Smooth muscle cell (in vitro differentiated cells): ENCODE results near the gene TRIAP1. TPM values are rescaled to one million over a fixed set of nuclear protein-coding genes. Genes with fewer than 3 reads are reported as not detected.
A peak's percentile ranks its signal among the peaks of the same experiment; 100 is the strongest.

Experiments
- DNase-seq: peaks from one replicate; lab custom pipeline; 2025; ENCODE audit not compliant: unreplicated experiment; lab: John Stamatoyannopoulos, UW
- H2AFZ ChIP-seq: fragments of 200-600 bp; sonication (generic); 2 replicates; pipeline ENCODE4 v1.6.0; 2016; ENCODE audit warnings: antibody characterized with exemption, low read depth, mild to moderate bottlenecking
- H3F3A ChIP-seq: fragments of 200-600 bp; sonication (generic); 2 replicates; pipeline ENCODE4 v1.6.0; 2017; ENCODE audit warnings: antibody characterized with exemption, low read depth
- H3K27ac ChIP-seq: fragments of 200-600 bp; sonication (generic); 2 replicates; pipeline ENCODE4 v1.5.1; 2016; ENCODE audit warnings: low read depth, mild to moderate bottlenecking
- H3K27me3 ChIP-seq: fragments of 200-600 bp; sonication (generic); 2 replicates; pipeline ENCODE4 v1.6.1; 2016; ENCODE audit warnings: low read depth, mild to moderate bottlenecking
- H3K36me3 ChIP-seq: fragments of 200-600 bp; sonication (generic); 2 replicates; pipeline ENCODE4 v1.5.1; 2016; ENCODE audit warnings: low read depth
- H3K4me1 ChIP-seq: fragments of 200-600 bp; sonication (generic); 2 replicates; pipeline ENCODE4 v1.5.1; 2016; ENCODE audit warnings: low read depth
- H3K4me2 ChIP-seq: fragments of 200-600 bp; sonication (generic); 2 replicates; pipeline ENCODE4 v1.6.0; 2016; ENCODE audit warnings: mild to moderate bottlenecking
- H3K4me3 ChIP-seq: fragments of 200-600 bp; sonication (generic); 2 replicates; pipeline ENCODE4 v1.5.1; 2016; ENCODE audit warnings: mild to moderate bottlenecking
- H3K79me2 ChIP-seq: fragments of 200-600 bp; sonication (generic); 2 replicates; pipeline ENCODE4 v1.6.0; 2016; ENCODE audit warnings: low read depth, mild to moderate bottlenecking
- H3K9ac ChIP-seq: fragments of 200-600 bp; sonication (generic); 2 replicates; pipeline ENCODE4 v1.6.0; 2016; ENCODE audit warnings: low read depth
- H3K9me3 ChIP-seq: fragments of 200-600 bp; sonication (generic); replicated peaks from 2 replicates; pipeline ENCODE4 v1.5.1; 2016; ENCODE audit warnings: low read depth
- H4K20me1 ChIP-seq: fragments of 200-600 bp; sonication (generic); 2 replicates; pipeline ENCODE4 v1.6.0; 2016; ENCODE audit warnings: low read depth
- CTCF ChIP-seq: fragments of 200-600 bp; sonication (generic); IDR thresholded peaks from 2 replicates; pipeline ENCODE4 v1.5.1; 2017; ENCODE audit warnings: borderline replicate concordance, mild to moderate bottlenecking, antibody characterized with exemption; ENCODE audit not compliant: insufficient read depth, poor library complexity, severe bottlenecking
- WGBS: methylation state at CpG from one replicate; pipeline ENCODE4 v1.1.7; 2016; ENCODE audit warnings: low lambda C conversion rate; 5-methylcytosine and 5-hydroxymethylcytosine counted together
- polyA plus RNA-seq: library from polyadenylated mRNA; unstranded; fragments of >200 nt; fragmentation: Nextera tagmentation; extraction: Ambion mirVana; gene quantifications from 2 replicates; pipeline ENCODE4 v1.2.1, GENCODE V29; 2016
- total RNA-seq: library from RNA; depleted of rRNA; stranded (reverse); fragments of >200 nt; gene quantifications from 2 replicates; pipeline ENCODE4 v1.2.3, GENCODE V29; 2014

TRIAP1 gene
- total and polyA plus RNA-seq, 2 experiments from 2014 or later = 47.1 to 67.0 TPM

GRCh38 chr12:120437735-120438494 lies 8.3 kb downstream of the TRIAP1 start, which contains the start of gene COX6A1:
Gene COX6A1, plus strand, starts transcription at chr12:120438113. Its CDS starts 14 bp downstream, at chr12:120438127.
- Histone ChIP-seq H3K27ac (peak within 1 kb of the TSS; percentile 64), H2AFZ (peak within 1 kb of the TSS; percentile 96), H3K4me2 (peak within 1 kb of the TSS; percentile 90), H4K20me1 (peaks cover 24% of the 10 kb centered on the region), H3K9me3 (no peaks in the 10 kb centered on the region), H3K9ac (peak within 1 kb of the TSS; percentile 87), H3F3A (no peaks in the 10 kb centered on the region), H3K79me2 (peaks cover 41% of the 10 kb centered on the region), H3K27me3 (no peaks in the 10 kb centered on the region), H3K36me3 (no peaks in the 10 kb centered on the region), H3K4me1 (peaks cover 14% of the 10 kb centered on the region), H3K4me3 (peak within 1 kb of the TSS; percentile 98)
- 1% methylated on average over 56 of the region's 59 CpGs for whole genome bisulfite sequencing
- DNase-seq = peak; percentile 56
- no peak for TF ChIP-seq CTCF

GRCh38 chr12:120432772-120433525 lies 13.2 kb downstream of the TRIAP1 start:
- Histone ChIP-seq H3K4me3 (no peak overlapping the region), H2AFZ (no peak overlapping the region), H3K4me1 (peaks cover 3% of the 10 kb centered on the region), H3K27ac (no peak overlapping the region), H3K4me2 (no peak overlapping the region), H3K9me3 (no peaks in the 10 kb centered on the region), H3F3A (no peaks in the 10 kb centered on the region), H3K9ac (no peak overlapping the region), H3K79me2 (peaks cover 4% of the 10 kb centered on the region), H3K36me3 (no peaks in the 10 kb centered on the region), H3K27me3 (no peaks in the 10 kb centered on the region), H4K20me1 (no peaks in the 10 kb centered on the region)
- 74% methylated on average over 10 of the region's 10 CpGs for WGBS
- no peak for DNase-seq
- TF ChIP-seq CTCF = no peak

- Histone ChIP-seq H3K4me2 (no peak overlapping the region), H3F3A (no peaks in the 10 kb centered on the region), H3K4me1 (no peaks in the 10 kb centered on the region), H3K27ac (no peak overlapping the region), H3K79me2 (no peaks in the 10 kb centered on the region), H3K9ac (no peak overlapping the region), H3K9me3 (no peaks in the 10 kb centered on the region), H4K20me1 (no peaks in the 10 kb centered on the region), H2AFZ (no peak overlapping the region), H3K36me3 (no peaks in the 10 kb centered on the region), H3K4me3 (no peak overlapping the region), H3K27me3 (no peaks in the 10 kb centered on the region)
- TF ChIP-seq CTCF = no peak
- no peak for DNase-seq
- 76% methylated on average over 7 of the region's 7 CpGs for WGBS
These were observed 16.8 kb downstream of the TRIAP1 start for GRCh38 chr12:120429368-120429767.
